DMS153 (cell line): ENCODE measurements around the gene TMEM131L.
"Not testable (repeated sequence)": the region's sequence is repeated elsewhere in the genome, so short reads cannot be mapped to it uniquely, and the experiment has no call there.

Experiments
- DNase-seq: peaks from one replicate; lab custom pipeline; 2025; lab: John Stamatoyannopoulos, UW

The TMEM131L gene

DNA sequence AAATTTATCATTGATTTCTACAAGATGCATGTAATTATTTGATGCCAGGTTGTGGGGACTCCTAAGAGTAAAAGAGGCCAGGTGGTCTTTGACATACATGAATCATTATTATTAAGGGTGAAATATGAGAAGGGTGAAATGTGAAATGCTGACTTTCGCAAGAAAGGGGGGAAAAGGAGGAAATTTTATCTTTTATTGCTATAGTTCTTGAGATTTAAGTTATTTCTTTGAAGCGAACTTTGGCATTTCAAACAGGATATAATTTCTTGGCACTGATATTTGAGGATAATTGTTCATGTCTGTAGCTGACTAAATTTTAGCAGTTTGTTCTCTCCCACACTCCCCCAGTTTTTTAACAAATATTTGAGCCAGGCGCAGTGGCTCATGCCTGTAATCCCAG lies 80.1 kb downstream of the TMEM131L start:
- DNase-seq, result no peak

- no peak for DNase-seq
Observed at GRCh38 chr4:153547520-153547919, 81.4 kb downstream of the TMEM131L start.

GRCh38 chr4:153548907-153549306 lies 82.7 kb downstream of the TMEM131L start:
- not testable (repeated sequence) for DNase-seq

- DNase-seq, result no peak
Observed at GRCh38 chr4:153549405-153549804, 83.2 kb downstream of the TMEM131L start.

DNA sequence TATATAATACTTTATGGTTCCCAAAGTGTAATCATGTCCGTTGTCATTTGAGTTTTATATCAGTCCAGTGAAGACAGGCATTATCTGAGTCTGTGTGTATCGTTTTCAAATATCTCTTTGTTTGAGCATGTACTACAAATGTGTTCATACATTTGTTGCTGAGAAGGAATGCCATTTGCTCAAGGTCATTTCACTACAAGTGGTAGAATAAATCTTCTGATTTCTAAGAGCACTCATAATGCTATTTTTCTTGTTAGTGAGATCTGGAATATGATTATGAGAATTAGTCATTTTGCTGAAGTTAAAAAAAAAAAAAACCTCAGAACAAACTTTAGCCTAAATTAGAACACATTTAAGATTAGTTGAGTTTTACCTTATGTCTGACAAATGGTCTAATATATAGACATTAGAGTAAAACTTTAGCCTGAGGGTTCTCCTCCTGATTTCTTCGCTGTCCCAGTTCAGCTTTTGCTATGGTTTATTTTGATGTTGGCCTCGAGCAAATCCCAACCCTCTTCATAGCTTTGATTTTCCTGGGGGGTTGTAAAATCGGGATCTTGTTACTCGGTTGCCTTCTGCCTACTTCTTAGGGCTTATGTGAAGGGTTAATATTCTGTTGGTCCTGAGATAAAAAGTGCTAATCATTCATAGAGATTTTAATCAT lies 87.1 kb downstream of the TMEM131L start:
- no peak for DNase-seq

- no peak for DNase-seq
Observed at GRCh38 chr4:153553819-153554170, 87.6 kb downstream of the TMEM131L start.

DNA sequence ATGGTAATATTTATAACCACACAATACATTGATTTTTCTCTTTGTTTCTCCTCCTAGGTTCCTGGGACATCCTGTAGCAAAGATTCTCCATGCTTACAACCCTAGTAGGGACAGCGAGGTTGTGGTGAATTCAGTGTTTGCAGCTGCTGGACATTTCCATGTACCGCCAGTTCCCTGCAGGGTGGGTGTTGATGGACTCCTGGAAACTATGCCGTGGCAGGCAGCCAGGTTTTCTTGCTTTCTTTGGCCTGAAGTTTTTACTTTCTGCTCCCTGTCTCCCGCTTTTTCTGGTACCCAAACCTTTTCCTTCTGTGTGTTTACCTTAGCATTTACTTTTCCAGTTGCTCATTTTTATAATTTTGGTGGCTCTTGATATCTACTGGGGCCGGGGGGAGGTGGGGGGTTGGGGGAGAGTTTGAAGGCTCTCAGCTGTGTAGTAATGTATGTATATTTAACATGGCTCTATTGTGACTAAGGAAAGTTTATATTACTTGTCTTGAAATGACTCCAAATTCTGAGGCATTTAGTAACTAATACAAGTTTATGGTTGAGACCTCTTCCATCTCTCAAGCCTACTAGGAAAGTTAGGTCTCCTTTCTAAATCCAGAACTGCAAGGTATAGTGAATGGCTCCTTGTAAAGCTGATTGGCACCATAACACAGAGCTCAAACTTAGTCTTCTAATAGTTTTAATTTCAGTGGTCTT lies 89.7 kb downstream of the TMEM131L start:
- no peak for DNase-seq

DNA sequence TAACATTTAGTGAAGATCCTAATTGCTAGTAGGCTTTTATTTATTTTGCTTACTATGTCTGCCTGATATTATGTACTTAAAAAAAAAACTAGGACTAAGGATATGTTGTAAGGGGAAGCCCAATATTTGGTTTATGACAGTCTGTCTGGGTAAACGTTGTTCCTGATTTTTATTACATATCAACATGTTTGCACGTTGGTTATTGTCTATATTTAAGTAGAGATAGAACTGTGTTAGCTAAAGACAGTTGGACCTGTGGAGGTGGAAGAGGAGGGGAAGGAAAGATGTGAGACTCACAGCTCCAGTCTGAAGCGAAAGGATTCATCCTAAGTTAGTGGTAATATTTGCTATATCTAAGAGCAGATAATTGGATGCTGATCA lies 90.3 kb downstream of the TMEM131L start:
- DNase-seq, result no peak

DNA sequence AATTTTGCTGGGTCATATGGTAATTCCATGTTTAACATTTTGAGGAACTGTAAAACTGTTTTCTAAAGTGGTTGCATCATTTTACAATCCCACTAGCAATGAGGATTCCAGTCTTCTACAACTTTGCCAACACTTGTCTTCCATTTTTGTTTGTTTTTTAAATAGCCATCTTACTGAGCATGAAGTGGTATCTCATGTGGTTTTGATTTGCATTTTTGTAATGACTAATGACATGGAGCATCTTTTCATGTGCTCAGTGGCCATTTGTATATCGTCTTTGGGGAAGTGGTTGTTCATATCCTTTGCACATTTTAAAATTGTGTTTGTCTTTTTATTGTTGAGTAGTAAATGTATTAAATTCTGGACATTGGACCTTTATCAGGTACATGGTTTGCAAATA lies 94.7 kb downstream of the TMEM131L start:
- DNase-seq, result no peak

DNA sequence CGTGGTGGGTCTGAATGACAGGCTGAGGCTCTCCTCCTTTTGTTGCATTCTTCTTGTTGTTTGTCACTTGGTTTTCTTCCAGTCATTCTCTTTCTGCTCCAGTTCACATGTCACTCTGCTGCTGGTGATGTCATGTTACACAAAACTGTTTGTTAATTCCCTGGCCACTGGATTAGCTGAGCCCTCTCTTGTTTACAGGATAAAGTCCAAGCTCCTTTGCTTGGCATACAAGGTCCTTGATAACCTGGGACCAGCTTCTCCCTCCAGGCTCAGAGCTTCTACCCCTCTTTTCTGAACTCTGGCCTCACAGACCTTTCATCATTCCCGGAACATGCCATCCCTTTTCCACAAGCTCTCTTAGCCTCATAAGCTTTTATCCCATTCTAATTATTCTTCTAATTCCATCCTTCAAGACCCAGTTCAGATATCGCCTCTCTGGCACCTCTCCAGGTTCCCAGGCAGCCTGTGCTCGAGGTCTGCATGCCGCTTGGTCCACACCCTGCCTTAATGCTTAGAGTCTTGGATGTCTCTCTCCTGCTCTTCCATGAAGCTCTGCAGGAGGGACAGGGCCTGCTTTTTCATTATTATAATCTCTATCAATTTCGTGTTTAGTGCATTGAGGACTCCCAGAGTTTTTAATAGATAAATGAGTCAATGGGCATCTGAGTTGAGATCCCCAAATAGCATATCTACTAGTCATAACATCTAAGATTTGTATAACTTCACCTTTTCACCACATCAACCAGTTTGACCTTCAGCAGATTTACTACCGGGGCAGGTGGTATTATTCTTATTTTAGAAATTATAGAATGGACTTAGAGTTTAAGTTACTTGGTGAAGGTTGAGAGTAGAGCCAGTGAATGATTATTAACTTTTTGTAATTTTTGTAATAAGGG lies 98.7 kb downstream of the TMEM131L start:
- DNase-seq, result no peak

GRCh38 chr4:153566631-153567150 lies 100.5 kb downstream of the TMEM131L start:
- DNase-seq, result no peak

DNA sequence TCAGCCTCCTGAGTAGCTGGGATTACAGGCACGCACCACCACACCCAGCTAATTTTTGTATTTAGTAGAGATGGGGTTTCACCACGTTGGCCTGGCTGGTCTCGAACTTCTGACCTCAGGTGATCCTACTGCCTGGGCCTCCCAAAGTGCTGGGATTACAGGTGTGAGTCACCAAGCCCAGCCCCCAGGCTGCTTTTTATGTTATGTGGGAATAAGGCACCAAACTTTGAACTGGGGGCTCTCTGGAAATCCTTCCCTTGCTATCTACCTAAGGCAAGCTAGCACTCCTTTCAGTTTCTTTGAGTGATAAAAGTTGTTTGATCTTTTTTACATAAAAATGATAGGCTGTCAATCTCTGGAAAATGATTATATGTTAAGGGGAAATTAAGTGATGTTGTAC lies 101.5 kb downstream of the TMEM131L start:
- not testable (repeated sequence) for DNase-seq

DNA sequence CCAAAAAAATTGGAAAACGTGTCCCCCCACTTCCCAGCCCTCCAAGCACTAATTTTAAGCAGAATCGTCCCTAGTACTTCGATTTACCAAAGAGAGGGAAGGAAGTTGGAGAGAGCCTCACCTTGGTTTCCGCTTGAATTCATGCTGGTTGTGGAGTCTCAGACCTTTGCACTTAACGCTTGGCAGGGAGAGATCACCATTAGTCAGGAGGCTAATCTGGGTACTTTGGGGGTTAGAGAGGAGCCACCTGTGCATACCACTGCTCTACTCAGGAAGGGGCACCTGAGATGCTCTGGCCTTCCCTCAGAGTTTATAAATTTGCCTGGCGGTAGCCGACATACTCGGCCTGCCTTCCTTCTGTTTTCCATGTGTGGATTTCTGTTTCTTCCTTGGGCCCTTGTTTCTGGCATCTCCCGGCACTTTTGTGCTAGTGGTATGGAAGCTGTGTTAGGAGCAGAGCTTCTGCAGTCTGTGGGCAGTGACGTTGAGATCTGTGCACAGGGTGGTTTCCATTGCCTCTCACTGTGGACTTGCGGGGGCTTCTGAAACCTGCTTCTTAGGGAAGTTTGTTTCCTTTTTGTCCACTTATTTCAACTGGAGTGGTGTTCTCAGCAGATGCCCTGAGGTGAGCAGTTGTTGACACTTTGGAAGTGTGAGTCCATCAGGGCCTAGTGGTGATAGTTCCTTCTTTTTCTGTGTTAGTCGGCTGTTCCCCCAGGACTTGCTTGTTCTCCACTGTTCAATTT lies 104.2 kb downstream of the TMEM131L start:
- DNase-seq, result no peak

- no peak for DNase-seq
Observed at GRCh38 chr4:153571006-153571545, 104.9 kb downstream of the TMEM131L start.

DNA sequence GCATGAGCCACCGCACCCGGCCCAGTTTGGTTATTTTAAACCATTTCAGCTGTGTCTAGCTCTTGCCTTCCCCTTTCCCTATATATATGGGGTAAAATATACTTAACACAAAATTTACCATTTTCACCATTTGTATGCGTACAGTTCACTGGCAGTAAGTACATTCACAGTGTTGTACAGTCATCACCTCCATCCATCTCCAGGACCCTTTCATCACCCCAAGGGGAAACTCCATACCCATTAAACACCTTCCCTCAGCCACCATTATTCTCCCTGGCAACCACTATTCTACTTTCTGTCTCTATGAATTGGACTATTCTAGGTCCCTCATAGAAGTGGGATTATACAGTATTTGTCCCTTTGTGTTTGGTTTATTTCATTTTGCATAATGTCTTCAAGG lies 106.4 kb downstream of the TMEM131L start:
- no peak for DNase-seq

- DNase-seq, result no peak
Observed at GRCh38 chr4:153573221-153573620, 107.1 kb downstream of the TMEM131L start.

DNA sequence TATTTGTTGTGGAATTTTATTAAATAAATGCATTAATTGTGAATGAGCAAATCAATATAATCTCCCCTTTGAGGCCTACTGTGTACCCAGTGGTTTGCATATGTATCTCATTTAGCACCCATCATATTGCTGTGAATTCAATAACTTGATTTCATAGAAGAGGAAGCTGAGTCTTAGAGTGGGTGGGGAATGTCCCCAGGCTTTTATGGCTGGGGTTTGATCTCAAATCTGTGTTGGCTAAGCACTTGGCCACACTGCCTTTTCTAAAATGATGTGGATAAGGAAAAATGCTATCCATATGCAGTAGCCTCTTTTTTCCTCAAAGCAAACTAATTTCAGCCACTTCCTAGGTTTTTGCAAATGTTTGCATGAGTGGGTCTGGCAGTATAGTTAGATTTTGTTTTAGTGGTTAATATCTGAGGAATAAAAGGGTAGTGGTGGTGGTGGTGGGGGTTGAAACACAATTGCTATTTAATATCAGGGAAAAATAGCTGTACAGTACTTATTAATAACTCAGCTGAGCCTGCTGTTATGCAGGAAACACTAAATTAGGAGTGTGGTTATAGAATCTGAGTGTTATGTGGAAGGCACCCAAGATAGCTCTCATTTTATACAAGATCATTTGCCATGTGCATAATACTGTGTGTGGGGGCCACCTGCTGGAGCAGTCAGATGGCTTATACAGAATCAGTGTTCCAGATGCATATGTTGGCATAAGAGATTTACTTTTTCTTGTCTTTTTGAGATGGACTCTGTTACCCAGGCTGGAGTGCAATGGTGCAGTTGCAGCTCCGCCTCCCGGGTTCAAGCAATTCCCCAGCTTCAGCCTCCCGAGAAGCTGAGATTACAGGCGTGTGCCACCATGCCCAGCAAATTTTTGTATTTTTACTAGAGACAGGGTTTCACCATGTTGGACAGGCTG lies 108.0 kb downstream of the TMEM131L start:
- peak; percentile 40 for DNase-seq

GRCh38 chr4:153576443-153576774 lies 110.2 kb downstream of the TMEM131L start:
- no peak for DNase-seq

- DNase-seq, result no peak
Observed at GRCh38 chr4:153577053-153577452, 110.9 kb downstream of the TMEM131L start.

- no peak for DNase-seq
Observed at GRCh38 chr4:153579410-153579809, 113.2 kb downstream of the TMEM131L start.

- DNase-seq, result no peak
Observed at GRCh38 chr4:153579872-153580271, 113.7 kb downstream of the TMEM131L start.
